GM18873 (cell line): ENCODE results near the gene ATP1A3.
A peak's percentile ranks its signal among the peaks of the same experiment; 100 is the strongest.

ENCODE experiments used
- ATAC-seq: cut with Tn5 transposase; IDR thresholded peaks from one replicate; pipeline ENCODE4 v1.9.1; 2021; ENCODE audit warnings: mild to moderate bottlenecking, moderate library complexity, moderate number of reproducible peaks; ENCODE audit not compliant: unreplicated experiment, low FRiP score

ATP1A3 gene

DNA sequence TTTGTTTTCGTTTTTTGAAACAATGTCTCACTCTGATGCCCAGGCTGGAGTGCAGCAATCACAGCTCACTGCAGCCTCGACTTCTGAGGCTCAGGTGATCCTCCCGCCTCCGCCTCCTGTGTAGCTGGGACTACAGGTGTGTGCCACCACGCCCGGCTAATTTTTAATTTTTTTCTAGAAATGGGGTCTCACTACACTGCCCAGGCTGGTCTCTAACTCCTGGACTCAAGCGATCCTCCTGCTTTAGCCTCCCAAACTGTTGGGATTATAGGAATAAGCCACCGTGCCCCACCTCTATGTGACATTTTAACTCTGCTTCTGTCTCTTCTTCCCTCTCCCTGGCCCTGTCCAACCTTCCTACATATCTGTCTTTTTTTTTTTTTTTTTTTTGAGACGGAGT is 5.1 kb downstream of the ATP1A3 start:
- no peak for ATAC-seq

DNA sequence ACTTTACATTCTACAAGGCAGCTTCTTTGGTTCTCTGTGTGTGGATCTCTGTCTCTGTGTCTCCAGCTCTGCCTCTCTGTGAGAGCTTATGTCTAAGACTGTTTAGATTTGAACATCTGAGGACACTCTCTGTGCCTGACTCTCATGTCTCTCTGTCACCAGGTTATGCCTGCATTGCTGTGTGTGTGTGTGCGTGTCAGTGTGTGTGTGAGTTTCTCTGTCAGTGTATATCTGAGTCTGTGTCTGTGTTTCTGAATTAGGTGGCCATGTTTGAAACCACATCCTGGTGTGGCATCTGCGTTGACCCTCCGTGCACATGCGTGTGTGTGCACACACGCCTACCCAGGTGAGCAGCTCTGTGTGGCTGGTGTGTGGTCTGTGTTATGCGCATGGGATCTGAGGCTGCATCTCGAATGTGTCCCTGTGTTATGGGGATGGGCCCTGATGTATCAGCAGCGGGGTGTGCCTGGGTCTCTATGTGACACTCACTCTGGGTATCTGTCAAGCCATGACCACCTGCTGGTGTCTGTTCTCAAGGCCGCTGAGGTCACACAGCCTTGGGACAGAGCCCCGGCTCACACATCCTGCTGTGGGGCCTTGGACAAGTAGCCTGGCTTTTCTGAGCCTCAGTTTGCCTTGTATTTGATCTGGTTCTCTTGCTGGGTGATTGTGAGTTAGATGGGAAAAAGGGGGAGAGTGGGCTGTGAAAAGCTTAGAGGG is 6.7 kb downstream of the ATP1A3 start:
- ATAC-seq: no peak

DNA sequence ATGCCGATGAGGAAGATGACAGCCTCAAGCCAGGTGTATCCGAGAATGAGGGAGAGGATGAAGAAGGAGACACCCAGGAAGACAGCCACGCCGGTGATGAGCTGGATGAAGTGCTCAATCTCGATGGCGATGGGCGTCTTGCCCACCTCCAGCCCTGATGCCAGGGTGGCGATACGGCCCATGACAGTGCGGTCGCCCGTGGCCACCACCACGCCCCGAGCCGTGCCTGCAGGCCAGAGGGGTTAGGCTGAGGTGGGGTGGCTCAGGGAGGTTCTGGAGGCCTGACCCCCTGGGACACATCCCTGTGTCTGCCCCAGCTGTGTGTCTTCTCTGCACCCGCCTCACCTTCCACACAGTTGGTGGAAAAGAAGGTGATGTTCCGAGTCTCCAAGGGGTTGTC is 9.1 kb downstream of the ATP1A3 start:
- no peak for ATAC-seq

DNA sequence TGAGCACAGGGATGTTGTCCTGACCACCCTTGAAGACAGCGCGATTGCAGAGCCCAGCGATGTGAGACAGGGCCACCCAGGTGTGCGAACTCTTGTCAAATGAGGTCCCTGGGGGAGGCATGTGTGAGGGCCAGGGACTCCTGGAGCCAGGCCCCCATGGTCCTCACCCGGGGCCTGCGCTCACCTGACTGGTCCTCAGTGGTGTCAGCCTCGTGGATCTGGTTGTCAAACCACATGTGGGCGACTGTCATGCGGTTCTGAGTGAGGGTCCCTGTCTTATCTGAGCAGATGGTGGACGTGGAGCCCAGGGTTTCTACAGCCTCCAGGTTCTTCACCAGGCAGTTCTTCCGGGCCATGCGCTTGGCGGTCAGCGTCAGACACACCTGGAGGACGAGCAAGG is 12.3 kb downstream of the ATP1A3 start:
- no peak for ATAC-seq

DNA sequence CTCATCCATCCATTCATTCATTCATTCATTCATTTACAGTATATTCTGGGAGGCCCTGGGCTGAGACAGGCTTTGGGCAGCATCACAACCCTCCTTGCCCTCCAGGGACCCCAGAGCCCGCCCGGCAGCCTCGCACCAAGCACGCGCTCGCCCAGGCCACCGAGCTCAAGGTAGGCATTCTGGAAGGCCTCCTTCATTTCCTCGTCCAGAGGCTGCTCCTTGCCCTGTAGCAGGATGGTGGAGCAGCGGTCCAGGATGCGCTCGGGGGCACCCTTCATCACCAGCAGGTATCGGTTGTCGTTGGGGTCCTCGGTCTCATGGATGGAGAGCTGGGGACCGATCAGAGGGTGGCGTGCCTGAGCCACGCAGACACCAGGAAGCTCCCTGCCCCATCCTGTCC is 15.6 kb downstream of the ATP1A3 start:
- no peak for ATAC-seq

DNA sequence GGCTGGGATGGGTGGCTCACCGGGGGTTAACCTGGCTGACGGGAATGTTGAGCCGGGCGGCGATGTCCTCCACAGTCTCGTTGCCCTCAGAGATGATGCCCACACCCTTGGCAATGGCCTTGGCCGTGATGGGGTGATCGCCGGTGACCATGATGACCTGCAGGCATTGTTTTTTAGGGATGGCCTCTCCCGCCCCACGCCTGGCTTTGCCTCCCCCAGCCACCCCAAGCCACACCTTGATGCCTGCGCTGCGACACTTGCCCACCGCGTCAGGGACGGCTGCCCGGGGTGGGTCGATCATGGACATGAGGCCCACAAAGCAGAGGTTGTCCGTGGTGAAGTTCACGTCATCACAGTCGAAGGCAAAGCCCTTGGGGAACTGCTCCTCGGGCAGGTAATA is 16.1 kb downstream of the ATP1A3 start:
- ATAC-seq: no peak

DNA sequence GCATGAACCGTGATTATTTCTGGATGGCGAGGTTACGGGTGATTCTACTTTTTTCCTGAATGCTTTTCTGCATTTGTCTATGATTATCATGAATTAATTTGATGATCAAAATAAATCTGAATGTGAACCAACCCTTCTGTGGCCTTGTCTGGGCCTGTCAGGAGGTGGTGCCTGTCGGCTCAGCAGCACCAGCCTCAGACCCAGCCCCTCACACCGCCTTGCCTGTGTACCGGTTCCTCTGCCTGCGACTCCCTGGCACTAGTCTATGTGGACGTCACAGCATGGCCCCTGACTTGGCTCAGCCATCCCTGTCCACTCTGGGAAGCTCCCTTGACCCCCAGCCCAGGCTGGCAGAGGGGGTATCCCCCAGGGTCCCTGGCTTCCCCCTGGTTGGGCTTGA is 19.4 kb downstream of the ATP1A3 start:
- no peak for ATAC-seq

DNA sequence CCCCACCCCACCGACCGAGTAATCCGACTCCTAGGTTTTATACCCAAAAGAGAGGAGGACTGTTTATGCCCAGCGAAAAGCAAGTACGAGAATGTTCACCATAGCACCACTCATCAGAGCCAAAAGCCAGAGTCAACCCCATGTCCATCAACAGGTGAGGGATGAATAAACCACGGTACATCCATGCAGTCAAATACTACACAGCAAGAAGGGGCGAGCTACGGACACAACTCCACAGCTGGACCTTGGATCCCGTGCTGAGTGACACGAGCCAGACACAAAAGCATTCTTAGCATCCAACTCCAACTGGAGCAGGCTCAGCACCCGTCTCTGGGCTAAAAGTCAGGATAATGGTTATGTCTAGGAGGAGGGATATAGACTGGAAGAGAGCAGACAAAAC is 22.7 kb downstream of the ATP1A3 start:
- ATAC-seq: no peak

DNA sequence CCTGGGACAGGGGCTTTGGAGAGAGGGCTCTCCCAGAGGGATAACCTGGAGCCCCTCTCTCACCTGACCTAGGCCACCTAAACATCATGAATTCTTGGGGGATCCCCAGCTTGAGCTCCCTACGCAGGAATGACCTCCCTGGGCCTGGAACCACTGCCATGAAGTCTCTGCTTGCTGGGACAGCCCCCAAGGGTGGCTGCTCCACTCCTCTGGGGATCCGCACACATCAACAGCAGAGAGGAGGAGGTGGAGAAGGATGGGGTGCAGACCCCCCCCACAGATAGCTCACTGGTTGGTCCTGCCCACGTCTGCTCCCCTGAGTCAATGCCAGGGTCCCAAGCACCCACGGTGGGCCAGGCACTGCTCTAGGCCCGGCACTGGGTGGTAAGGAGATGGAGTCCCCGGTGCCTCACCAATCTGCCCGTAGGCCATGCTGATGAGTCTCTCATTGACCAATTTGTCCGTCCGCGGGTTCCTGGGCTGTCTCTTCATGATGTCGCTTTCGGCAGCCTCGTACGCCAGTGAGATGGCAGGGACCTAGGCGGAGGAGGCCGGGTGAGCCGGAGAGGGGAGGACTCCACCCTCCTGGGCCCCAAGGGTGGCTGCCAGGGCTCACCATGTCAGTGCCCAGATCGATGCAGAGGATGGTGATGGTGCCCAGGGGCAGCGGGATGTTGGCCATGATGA is 24.1 kb downstream of the ATP1A3 start:
- no peak for ATAC-seq

DNA sequence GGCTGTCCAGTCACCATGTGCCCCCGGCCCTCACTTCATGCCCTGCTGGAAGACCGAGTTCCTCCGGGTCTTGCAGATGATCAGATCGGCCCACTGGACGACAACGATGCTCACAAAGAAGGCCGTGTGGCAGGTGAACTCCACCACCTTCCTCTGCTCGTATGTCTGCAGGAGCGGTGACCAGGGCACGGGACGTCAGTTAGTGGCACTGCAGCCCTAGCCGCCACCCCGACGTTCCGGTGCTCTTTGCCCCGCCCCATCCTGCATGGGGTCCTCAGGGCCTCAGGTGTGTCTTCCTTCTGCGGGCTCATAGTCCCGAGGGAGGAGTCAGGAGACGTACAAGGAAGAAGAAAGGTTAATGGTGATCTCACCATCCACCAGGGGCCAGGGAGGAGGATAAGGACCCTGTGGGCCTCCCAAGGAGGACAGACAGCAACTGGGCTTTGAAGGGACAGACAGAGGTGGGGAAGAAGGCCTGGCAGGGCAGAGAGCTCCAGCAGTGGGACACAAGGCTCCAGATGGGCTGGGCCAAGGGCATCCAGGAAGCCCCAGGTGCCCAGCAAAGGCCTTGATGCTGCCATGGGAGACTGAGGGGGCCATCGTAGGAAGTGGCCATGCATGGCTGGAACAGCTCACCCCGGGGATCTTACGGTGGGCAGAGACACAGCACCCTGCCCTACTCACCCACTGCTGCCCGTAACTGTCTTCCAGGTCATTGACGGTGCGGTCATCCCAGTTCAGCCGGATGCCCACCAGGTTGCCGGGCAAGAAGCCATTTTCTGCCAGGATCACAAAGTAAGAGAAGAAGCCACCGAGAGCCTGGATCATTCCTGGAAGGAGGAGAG is 25.1 kb downstream of the ATP1A3 start:
- ATAC-seq: no peak

DNA sequence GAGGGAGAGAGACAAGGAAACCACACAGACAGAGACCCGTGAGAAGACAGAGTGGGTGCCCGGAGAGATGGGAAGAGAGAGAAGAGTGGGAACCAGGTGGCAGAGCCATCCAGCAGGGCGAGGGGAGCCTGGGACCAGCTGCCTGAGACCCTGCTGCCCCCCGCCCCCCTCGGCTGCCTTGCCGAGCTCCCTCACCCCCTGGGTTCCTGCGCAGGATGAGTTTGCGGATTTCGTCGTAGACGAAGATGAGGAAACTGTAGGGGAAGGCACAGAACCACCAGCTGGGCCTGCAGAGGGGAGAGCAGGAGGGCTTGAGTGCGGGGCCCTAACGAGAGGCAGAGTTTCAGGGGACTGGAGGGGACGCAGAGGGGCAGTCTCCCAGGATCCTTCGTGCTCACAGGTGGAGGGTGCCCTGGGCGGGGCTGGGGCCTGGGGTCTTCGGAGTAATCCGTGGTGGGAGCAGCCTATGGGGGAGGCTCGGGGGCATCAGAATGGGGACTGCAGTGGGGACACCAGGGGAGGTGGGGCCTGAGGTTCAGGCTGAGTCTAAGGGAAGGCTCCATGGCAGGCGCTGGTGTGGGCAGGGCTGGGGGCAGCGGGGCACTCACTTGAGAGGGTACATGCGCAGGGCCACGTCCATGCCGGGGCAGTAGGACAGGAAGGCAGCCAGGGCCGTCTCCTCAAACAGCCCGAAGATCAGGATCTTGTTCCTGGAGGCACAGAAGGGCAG is 26.8 kb downstream of the ATP1A3 start:
- no peak for ATAC-seq

DNA sequence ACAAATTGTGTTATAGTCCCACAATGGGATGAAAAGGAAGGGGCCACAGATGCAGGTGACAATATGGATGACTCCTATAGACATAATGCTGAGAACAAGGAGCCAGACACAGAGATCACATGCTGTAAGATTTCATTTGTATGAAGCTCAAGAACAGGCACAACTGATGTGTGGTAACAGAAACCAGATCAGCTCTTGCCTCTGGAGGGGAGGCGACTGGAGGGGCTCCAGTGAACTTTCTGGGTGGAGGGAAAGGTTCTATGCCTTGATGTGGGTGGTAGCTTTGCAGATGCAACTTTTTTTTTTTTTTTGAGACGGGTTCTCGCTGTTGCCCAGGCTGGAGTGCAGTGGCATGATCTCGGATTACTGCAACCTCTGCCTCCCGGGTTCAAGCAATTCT is 28.9 kb downstream of the ATP1A3 start:
- ATAC-seq: no peak

DNA sequence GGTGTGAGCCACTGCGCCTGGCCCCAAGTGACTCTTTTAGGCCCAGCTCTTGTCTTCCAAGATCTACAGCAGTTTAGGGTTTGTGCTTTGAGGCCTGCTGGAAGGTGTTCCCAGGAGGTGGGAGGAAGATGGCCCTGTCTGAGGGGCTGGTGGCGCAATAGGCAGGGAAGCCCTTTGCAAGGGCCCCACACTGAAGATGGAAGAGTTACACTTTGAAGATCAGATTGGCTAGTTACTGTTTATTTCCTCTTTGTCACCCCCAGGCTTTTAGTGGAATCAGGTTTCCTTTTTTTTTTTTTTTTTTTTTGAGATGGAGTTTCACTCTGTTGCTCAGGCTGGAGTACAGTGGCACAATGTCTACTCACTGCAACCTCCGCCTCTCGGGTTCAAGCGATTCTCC is 33.1 kb downstream of the ATP1A3 start:
- no peak for ATAC-seq

DNA sequence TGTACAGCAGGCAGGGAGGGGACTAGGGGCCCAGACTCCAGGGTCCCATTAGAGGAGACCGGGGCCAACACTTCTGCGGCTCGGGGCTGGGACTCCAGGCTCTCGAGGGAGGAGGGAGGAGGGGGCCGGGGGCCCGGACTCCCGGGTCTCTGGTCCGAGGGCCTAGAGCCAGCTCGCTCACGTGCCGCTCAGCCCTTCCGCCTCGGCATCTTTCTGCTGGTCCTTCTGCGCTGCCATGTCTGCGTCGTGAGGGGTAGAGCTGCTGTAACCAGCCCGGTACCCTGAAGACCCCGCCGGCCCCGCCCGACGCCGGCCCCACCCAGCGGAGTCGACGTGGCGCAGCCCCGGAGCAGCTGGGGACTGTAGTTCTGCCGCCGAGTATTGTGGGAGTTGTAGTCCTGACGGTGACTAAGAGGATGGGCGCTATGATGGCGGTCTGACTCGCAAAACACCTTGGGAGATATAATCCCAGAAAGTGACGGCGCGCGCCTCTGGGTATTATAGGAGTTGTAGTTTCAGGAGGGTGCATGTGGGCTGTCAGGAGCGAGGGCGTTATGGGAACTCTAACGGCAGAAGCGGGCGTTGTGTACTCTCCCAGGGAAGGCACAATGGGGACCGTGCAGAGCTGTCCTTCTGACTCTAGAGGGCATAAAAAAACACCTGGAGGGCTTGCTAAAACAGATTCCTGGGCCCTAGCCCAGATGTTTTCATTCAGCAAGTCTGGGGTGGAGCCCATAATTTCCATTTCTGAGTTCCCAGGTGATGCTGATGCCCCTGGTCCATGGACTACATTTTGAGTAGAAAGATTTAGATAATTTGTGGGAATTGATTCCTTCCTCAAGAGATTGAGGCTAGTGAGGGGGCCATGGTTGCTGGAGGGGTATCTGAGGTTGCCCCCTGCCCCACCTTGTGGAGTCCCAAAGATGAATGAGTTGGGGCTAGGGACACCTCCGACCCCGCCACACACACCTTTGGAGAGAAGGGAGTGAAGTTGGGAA is 34.7 kb downstream of the ATP1A3 start, which contains the start of gene RABAC1:
Gene RABAC1 (minus strand): TSS at position 266 of the 998 bp plus-strand sequence. CDS start 29 bp downstream, at position 237.
- peak; percentile 68 for ATAC-seq

DNA sequence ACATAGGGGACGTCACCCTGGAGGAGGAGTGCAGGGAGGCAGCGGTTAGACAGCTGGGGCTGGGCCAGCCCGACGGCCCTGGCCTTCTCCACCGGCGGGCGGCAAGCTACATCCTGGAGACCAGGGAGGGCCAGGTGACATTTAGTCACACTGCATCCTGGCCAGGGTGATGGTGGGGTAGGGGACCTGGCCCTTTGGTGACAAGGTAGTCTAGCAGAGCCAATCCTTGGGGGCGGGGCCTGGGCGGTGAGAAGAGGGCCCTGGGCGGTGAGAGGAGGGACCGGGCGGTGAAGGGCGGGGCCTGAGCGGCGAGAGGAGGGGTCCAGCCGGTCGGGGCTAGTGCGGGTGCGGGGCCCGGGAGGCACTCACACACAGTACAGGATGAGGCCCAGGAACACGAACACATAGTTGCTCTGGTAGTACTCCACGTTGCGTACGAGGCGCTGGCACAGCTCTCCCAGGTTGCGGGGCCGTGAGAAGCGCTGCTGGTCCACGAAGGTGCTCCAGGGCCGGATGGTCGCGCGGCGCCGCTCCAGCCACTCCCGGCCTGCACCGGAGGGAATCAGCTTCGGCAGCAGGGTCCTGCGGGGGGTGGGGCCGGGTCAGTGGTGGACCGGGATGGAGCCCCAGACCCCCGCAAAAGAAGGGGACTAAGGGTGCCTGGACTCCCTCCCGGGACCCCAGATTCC is 35.5 kb downstream of the ATP1A3 start:
- ATAC-seq: no peak

DNA sequence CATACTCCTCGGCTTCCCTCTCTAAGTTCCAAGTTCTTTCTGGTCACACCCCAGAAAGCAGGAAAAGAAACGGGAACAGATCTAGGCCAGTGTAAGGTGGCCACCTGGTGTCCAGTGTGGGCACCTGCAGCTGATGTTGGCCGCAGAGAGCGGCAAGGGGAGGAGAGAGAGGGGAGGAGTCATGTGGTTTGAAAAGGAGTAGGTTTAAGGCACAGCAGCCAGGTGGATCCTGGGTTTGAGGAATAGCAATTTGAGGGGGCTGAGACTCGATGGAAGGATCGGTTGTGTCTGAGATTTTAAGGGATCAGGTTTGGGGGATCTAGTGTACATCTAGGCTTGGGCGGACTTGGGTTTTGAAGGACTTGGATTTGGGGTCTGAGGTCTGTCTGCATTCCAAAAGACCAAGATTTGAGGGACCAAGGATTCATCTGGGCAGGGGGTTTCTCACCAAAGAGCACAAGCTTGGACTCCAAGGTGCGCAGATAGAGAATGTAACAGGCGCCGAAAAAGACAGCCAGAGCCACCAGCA is 36.1 kb downstream of the ATP1A3 start:
- ATAC-seq: no peak

DNA sequence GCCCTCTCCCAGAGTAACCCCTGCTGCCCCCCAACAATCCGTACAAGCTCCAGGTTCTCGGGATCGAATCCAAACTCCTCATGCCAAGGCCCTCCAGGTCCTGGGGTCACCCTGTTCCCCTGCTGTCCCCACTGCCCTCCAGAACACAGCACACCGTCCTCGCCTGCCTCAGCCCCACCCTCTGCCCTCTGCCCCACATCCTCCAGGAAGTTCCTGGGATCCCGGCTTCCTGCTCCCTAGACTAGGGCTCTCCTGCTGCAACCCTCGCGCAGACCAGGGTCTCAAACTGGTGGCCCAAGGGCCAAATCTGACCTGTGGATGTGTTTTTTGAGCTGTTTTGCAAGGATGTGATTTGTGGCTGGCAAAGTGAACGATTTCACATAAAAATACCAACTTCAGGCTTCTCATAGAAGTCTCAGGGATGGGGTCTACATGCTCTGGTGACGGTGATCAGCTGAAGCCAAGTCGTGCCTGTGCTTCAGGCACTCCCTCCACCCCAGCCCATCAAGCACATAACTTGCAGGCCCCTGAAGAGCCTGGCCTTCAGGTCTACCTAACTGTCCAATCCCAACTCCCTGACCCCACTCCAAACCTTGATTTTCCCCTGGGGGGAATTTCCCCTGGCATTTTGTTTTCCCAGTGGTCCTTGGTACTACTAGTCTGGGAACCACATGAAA is 36.7 kb downstream of the ATP1A3 start:
- ATAC-seq: no peak

DNA sequence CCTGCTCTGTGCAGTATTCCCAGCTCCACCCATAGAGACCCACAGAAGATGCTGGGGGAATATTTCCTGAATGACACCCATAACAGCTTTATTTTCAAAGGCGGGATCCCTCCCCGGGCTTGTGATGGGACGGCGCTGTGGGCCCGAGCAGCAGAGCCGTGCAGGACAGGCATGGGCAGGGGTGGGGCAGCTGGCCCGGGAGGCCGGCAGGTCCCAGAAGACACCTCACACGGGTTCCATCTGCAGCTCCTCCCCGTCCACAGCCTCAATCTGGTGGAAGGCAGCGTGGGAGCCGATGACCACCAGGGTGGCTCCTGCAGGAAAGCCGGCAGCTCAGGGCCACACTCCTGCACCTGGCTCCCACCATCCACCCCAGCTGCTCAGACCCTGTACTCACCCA is 37.4 kb downstream of the ATP1A3 start:
- ATAC-seq: no peak
